Ovary (tissue), 9 donors: ENCODE measurements around the gene FMNL1. TPM values are rescaled to one million over a fixed set of nuclear protein-coding genes. Genes with fewer than 3 reads are reported as not detected.

Experiments
- DNase-seq, 5 donors: peaks; one replicate each; pipeline ENCODE4 v3.0.0-alpha.2; 2019 to 2020
- H3K27ac ChIP-seq, 2 donors: fragments of 200-600 bp; one replicate each; pipeline versions ENCODE4 v1.5.1 to v1.8.0; 2019 to 2022
- H3K27me3 ChIP-seq: fragments of 200-600 bp; one replicate; pipeline ENCODE4 v1.8.0; 2022
- H3K36me3 ChIP-seq: fragments of 200-600 bp; sonication (generic); one replicate; pipeline ENCODE4 v1.5.1; 2019
- H3K4me1 ChIP-seq: one replicate; pipeline ENCODE4 v1.8.1; 2013; ENCODE audit warnings: mild to moderate bottlenecking, moderate library complexity; ENCODE audit not compliant: insufficient read depth
- H3K4me3 ChIP-seq: fragments of 200-600 bp; sonication (generic); one replicate; pipeline ENCODE4 v1.5.1; 2017
- H3K9me3 ChIP-seq, 2 donors: fragments of 200-600 bp in 1 of 2; sonication (generic) in 1 of 2; one replicate each; pipeline versions ENCODE4 v1.5.1 to v1.8.1; 2013 to 2019; ENCODE audit warnings: mild to moderate bottlenecking in 1 of 2, moderate library complexity in 1 of 2
- EP300 ChIP-seq: sonication (generic); formaldehyde crosslinking; IDR thresholded peaks from one replicate; pipeline ENCODE4 v1.6.1; 2017; ENCODE audit warnings: antibody characterized with exemption
- POLR2A ChIP-seq: fragments of 450-650 bp; IDR thresholded peaks from one replicate; pipeline ENCODE4 v1.6.1; 2017; ENCODE audit warnings: antibody characterized with exemption, mild to moderate bottlenecking, moderate library complexity
- WGBS, 3 donors: extraction: QIAGEN DNeasy Blood & Tissue Kit in 1 of 3; methylation state at CpG; one replicate each; pipeline versions ENCODE4 v1.1.5 to v1.1.7; 2013 to 2017; 5-methylcytosine and 5-hydroxymethylcytosine counted together
- intact Hi-C, 4 donors: fragments of 100-400 bp; cut with DNase I; formaldehyde crosslinking; loops; one replicate each; pipeline versions ENCODE4 v1.11.0 to v1.15.1; 2022 to 2023
- polyA plus RNA-seq, 2 donors: library from polyadenylated mRNA; stranded (reverse); fragments of 200-250 nt in 1 of 2; fragments of 350-450 nt in 1 of 2; fragmentation: Illumina TruSeq in 1 of 2; extraction: RNeasy Lipid Tissue Mini Kit (QIAGEN cat#74804) in 1 of 2; gene quantifications; one replicate each; pipeline ENCODE4 v1.2.3, GENCODE V29; 2013 to 2014
- total RNA-seq, 7 donors: library from RNA; depleted of rRNA in 2 of 7; stranded (reverse); fragments of >200 nt in 2 of 7; fragmentation: NEBNext Ultra II Directional in 3 of 7; extraction: Animal tissue kit (Norgen Biotek cat#: 25700) in 3 of 7; gene quantifications; one replicate each; pipeline versions ENCODE4 v1.1.0 to v1.2.4, GENCODE V29; 2016 to 2023
- TF ChIP-seq, protein P1 (sequence below), 3 donors: fragments of 450-650 bp in 2 of 3; fragments of 200-600 bp in 1 of 3; IDR thresholded peaks; one replicate each; pipeline versions ENCODE4 v1.5.1 to v1.8.0; 2016 to 2022; ENCODE audit warnings: antibody characterized with exemption in 3 of 3, mild to moderate bottlenecking in 1 of 3
- donor health status: DM: no; HTN: no; CAD: no; lungs with moderate emphysema.
- donor health status: DM: no; HTN: no; CAD: no.
- donor health status: Bipolar disorder and iron deficiency.
- donor health status: DM: yes; HTN: yes; CAD: no.
- donor health status: DM: no; HTN: no; CAD: no.
- donor health status: DM: yes; HTN: yes; CAD: no.

The FMNL1 gene
- total and polyA plus RNA-seq, 9 donors: 2.1 to 24.0 (median 6.1) TPM

- intact Hi-C loops: no loop called here
- DNase-seq: peak in 2 of 5 donors; percentile 44 to 58
Observed at GRCh38 chr17:45292696-45293412, 71.2 kb downstream of the FMNL1 start.

DNA sequence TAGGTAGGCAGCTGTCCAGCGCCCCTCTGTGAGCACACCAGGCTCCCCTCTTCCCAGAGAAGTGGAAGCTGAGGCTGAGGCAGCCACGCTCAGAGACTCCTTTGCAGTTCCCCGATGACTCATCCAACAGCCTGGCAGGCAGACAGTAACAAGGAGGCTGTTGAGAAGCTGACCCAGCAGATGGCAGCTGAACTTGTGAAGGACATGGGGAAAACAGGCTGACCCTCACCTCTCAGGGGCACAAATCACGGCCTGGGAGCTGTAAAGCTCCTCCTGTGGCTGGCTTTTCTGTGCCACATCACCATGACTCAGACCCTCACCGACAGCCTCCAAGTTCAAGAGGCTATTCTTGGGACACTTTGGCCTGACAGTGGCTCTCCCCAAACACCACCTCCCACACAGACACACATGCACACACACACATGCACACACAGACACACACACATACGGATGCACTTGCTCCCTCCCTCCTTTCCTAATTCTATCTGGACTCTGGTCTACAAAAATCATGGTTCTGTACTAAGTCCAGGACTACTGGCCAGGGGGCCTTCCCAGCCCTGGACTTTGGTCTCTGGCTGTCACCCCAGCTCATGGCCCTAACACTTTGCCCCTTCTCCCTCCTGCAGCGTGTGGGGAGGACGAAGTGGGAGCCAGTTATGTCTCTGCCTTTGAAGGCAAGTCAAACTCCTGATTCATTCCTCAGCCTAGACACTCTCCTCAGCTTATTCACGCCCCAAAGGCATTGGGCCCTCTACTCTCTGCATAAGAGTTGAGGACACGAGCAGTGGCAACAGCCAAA lies 71.9 kb downstream of the FMNL1 start:
- H3K27ac ChIP-seq: peak overlapping the region in 1 of 2 donors; percentile 56
- no peaks in the 10 kb centered on the region for H3K27me3 ChIP-seq
- no peaks in the 10 kb centered on the region for H3K9me3 ChIP-seq
- 28 to 33% (median 29%) methylated on average over 9 to 10 of the region's 10 CpGs for WGBS, 3 donors
- DNase-seq: peak; percentile 79 to 87 (median 79)
- no peaks in the 10 kb centered on the region for H3K36me3 ChIP-seq
- intact Hi-C loops: no loop called here
- TF ChIP-seq, protein P1, sequence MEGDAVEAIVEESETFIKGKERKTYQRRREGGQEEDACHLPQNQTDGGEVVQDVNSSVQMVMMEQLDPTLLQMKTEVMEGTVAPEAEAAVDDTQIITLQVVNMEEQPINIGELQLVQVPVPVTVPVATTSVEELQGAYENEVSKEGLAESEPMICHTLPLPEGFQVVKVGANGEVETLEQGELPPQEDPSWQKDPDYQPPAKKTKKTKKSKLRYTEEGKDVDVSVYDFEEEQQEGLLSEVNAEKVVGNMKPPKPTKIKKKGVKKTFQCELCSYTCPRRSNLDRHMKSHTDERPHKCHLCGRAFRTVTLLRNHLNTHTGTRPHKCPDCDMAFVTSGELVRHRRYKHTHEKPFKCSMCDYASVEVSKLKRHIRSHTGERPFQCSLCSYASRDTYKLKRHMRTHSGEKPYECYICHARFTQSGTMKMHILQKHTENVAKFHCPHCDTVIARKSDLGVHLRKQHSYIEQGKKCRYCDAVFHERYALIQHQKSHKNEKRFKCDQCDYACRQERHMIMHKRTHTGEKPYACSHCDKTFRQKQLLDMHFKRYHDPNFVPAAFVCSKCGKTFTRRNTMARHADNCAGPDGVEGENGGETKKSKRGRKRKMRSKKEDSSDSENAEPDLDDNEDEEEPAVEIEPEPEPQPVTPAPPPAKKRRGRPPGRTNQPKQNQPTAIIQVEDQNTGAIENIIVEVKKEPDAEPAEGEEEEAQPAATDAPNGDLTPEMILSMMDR (IDR thresholded peaks at IDR 0.05): no peak
- TF ChIP-seq EP300 (no peak), POLR2A (no peak)
- peaks cover 44% of the 10 kb centered on the region for H3K4me1 ChIP-seq
- H3K4me3 ChIP-seq: no peak overlapping the region

More at GRCh38 chr17:45292696-45293412, 71.2 kb downstream of the FMNL1 start:
- TF ChIP-seq, protein P1 (IDR thresholded peaks at IDR 0.05): no peak
- TF ChIP-seq EP300 (no peak), POLR2A (no peak)
- H3K36me3 ChIP-seq: no peaks in the 10 kb centered on the region
- WGBS, 3 donors: 40 to 41% (median 40%) methylated on average over 12 of the region's 12 CpGs
- H3K4me3 ChIP-seq: no peak overlapping the region
- no peaks in the 10 kb centered on the region for H3K27me3 ChIP-seq
- H3K27ac ChIP-seq: peak overlapping the region in 1 of 2 donors; percentile 56
- peaks cover 44% of the 10 kb centered on the region for H3K4me1 ChIP-seq
- no peaks in the 10 kb centered on the region for H3K9me3 ChIP-seq

DNA sequence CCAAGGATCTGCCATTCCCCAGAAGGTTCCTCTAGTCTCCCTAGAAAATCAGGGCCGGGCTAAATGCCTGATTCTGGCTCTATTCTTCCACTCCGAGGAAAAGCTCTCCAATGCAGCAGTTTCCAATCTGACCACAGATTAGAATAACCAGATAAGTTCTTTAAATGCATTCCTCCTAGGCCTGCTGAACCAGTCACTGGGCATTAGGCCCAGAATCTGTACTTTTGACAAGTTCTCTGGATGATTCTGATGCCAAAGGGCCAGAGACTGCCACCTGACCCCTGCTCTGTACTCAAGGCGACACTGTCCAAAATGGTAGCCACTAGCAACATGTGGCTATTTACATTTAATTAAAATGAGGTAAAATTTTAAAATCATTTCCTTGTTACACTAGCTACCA lies 72.8 kb downstream of the FMNL1 start:
- Histone ChIP-seq H3K4me3 (no peak overlapping the region), H3K27me3 (no peaks in the 10 kb centered on the region), H3K36me3 (no peaks in the 10 kb centered on the region), H3K4me1 (peaks cover 48% of the 10 kb centered on the region), H3K9me3 (no peaks in the 10 kb centered on the region), H3K27ac (peak overlapping the region in 1 of 2 donors; percentile 10)
- intact Hi-C loops: no loop called here
- TF ChIP-seq, protein P1 (IDR thresholded peaks at IDR 0.05): no peak
- TF ChIP-seq EP300 (no peak), POLR2A (no peak)
- DNase-seq: no peak
- WGBS, 3 donors: 25 to 32% (median 31%) methylated on average over 3 of the region's 3 CpGs

GRCh38 chr17:45296003-45296832 lies 74.5 kb downstream of the FMNL1 start:
- TF ChIP-seq EP300 (no peak), POLR2A (no peak)
- TF ChIP-seq, protein P1 (IDR thresholded peaks at IDR 0.05): no peak
- no peak overlapping the region for H3K27ac ChIP-seq
- intact Hi-C loops: no loop called here
- no peaks in the 10 kb centered on the region for H3K27me3 ChIP-seq
- no peak for DNase-seq
- no peaks in the 10 kb centered on the region for H3K9me3 ChIP-seq
- no peaks in the 10 kb centered on the region for H3K36me3 ChIP-seq
- peaks cover 44% of the 10 kb centered on the region for H3K4me1 ChIP-seq
- no peak overlapping the region for H3K4me3 ChIP-seq
- WGBS, 3 donors: 91 to 95% (median 92%) methylated on average over 7 of the region's 7 CpGs
